ENCODE measurements around the gene ASCC3.

DNA sequence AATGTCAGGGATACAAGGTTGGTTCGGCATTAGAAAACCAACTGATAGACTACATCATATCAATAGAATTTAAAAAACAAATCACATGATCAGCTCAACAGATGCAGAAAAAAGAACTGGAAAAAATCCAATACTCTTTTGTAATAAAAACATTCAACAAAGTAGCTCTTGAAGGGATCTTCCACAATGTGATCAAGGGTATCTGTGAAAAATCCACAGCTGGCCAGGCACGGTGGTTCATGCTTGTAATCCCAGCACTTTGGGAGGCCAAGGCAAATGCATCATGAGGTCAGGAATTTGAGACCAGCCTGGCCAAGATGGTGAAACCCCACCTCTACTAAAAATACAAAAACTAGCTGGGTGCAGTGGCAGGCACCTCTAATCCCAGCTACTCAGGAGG, 63.1 kb downstream of the ASCC3 start:
- no peak for TF ChIP-seq EZH2 (IDR thresholded peaks at IDR 0.05)
- TF ChIP-seq, protein P1, sequence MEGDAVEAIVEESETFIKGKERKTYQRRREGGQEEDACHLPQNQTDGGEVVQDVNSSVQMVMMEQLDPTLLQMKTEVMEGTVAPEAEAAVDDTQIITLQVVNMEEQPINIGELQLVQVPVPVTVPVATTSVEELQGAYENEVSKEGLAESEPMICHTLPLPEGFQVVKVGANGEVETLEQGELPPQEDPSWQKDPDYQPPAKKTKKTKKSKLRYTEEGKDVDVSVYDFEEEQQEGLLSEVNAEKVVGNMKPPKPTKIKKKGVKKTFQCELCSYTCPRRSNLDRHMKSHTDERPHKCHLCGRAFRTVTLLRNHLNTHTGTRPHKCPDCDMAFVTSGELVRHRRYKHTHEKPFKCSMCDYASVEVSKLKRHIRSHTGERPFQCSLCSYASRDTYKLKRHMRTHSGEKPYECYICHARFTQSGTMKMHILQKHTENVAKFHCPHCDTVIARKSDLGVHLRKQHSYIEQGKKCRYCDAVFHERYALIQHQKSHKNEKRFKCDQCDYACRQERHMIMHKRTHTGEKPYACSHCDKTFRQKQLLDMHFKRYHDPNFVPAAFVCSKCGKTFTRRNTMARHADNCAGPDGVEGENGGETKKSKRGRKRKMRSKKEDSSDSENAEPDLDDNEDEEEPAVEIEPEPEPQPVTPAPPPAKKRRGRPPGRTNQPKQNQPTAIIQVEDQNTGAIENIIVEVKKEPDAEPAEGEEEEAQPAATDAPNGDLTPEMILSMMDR (IDR thresholded peaks at IDR 0.05), result no peak

All from neural progenitor cell (in vitro differentiated cells).